ENCODE results near the gene PCDHGB6. TPM values are rescaled to one million over a fixed set of nuclear protein-coding genes. Genes with fewer than 3 reads are reported as not detected.
"Not testable (repeated sequence)": the region's sequence is repeated elsewhere in the genome, so short reads cannot be mapped to it uniquely, and the experiment has no call there.

PCDHGB6 gene
- total RNA-seq, 1 donor from 2014 or later = 2.0 TPM

DNA sequence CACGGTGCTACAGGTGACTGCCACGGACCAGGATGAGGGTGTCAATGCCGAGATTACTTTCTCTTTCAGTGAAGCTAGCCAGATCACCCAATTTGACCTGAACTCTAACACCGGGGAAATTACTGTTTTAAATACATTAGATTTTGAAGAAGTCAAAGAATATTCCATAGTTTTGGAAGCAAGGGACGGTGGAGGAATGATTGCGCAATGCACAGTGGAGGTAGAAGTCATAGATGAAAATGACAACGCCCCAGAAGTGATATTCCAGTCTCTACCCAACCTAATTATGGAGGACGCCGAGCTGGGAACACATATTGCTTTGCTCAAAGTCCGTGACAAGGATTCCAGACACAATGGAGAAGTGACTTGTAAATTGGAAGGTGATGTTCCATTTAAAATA lies 19.2 kb upstream of the PCDHGB6 start:
- no peak for DNase-seq (ENCODE audit: low read depth, low spot score)

DNA sequence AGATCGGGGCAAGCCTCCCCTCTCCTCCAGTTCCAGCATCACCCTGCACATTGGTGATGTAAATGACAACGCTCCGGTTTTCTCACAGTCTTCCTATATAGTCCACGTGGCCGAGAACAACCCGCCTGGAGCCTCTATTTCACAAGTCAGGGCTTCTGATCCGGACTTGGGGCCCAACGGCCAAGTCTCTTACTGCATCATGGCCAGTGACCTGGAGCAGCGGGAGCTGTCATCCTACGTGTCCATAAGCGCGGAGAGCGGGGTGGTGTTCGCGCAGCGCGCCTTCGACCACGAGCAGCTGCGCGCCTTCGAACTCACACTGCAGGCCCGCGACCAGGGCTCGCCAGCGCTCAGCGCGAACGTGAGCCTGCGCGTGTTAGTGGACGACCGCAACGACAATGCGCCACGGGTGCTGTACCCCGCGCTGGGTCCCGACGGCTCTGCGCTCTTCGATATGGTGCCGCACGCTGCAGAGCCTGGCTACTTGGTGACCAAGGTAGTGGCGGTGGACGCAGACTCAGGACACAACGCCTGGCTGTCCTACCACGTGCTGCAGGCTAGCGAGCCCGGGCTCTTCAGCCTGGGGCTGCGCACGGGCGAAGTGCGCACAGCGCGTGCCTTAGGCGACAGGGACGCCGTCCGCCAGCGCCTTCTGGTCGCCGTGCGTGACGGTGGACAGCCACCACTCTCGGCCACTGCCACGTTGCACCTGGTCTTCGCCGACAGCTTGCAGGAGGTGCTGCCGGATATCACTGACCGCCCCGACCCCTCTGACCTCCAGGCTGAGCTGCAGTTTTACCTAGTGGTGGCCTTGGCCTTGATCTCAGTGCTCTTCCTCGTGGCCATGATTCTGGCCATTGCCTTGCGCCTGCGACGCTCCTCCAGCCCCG lies 18.4 kb upstream of the PCDHGB6 start:
- DNase-seq (ENCODE audit: low read depth, low spot score) = no peak

DNA sequence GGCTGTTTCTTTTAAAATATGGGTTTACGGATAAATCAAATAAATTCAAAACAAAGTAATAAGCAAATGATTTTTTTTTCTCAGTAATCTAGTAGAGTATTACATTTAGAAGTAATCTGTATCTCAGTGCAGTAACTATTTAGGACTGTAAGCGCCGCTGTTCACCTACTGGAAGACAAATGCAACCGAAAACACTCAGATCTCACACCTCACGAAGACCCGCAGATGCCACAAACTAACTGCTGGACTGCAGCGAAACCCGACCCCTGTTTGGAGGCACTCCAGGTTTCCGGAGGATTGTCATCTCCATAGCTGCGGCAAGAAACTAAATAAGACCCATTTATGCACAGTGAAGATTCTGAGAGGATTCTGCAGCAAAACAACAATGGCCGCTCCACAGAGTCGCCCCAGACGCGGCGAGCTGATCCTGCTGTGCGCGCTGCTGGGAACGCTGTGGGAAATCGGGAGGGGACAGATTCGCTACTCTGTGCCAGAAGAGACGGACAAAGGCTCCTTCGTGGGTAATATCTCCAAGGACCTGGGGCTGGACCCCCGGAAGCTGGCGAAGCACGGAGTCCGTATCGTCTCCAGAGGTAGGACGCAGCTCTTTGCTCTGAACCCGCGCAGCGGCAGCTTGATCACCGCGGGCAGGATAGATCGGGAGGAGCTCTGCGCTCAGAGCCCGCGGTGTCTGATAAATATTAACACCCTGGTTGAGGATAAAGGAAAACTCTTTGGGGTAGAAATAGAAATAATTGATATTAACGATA lies 15.2 kb upstream of the PCDHGB6 start, which contains the start of gene PCDHGA8:
Gene PCDHGA8 (plus strand): TSS at position 205 of the 770 bp plus-strand sequence. CDS start 181 bp downstream, at position 386.
- DNase-seq (ENCODE audit: low read depth, low spot score) = no peak

DNA sequence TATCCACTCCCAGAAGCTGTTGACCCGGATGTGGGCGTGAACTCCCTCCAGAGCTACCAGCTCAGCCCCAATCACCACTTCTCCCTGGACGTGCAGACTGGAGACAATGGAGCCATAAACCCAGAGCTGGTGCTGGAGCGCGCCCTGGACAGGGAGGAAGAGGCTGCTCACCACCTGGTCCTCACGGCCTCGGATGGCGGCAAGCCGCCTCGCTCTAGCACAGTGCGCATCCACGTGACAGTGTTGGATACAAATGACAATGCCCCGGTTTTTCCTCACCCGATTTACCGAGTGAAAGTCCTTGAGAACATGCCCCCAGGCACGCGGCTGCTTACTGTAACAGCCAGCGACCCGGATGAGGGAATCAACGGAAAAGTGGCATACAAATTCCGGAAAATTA lies 14.6 kb upstream of the PCDHGB6 start:
- no peak for DNase-seq (ENCODE audit: low read depth, low spot score)

DNA sequence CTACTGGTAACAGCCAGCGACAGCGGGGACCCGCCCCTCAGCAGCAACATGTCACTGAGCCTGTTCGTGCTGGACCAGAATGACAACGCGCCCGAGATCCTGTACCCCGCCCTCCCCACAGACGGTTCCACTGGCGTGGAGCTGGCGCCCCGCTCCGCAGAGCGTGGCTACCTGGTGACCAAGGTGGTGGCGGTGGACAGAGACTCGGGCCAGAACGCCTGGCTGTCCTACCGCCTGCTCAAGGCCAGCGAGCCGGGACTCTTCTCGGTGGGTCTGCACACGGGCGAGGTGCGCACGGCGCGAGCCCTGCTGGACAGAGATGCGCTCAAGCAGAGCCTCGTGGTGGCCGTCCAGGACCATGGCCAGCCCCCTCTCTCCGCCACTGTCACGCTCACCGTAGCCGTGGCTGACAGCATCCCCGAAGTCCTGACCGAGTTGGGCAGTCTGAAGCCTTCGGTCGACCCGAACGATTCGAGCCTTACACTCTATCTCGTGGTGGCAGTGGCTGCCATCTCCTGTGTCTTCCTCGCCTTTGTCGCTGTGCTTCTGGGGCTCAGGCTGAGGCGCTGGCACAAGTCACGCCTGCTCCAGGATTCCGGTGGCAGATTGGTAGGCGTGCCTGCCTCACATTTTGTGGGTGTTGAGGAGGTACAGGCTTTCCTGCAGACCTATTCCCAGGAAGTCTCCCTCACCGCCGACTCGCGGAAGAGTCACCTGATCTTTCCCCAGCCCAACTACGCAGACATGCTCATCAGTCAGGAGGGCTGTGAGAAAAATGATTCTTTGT lies 13.2 kb upstream of the PCDHGB6 start:
- DNase-seq (ENCODE audit: low read depth, low spot score) = not testable (repeated sequence)

DNA sequence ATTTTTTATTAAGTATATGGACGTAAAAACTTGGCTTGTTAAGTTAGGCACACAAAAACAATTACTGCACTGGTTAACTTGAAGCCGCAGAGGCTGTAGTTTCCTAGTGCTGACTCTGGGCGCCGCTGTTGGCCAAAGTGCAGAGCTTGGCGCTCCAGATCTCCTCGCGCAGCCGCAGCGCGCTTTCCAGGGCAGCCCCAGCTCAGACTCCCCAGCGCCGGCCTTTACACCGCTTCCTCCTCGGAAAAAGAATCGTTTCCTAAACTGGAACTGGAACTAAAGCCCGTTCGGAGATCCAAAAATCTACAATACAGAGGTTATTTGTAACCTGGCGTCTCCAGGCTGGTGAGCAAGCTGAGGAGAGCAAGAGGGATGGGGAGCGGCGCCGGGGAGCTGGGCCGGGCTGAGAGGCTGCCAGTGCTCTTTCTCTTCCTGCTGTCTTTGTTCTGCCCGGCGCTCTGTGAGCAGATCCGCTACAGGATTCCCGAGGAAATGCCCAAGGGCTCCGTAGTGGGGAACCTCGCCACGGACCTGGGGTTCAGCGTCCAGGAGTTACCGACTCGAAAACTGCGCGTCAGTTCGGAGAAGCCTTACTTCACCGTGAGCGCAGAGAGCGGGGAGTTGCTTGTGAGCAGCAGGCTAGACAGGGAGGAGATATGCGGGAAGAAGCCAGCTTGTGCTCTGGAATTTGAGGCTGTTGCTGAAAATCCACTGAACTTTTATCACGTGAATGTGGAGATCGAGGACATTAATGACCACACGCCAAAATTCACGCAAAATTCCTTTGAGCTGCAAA lies 9.9 kb upstream of the PCDHGB6 start, which contains the start of gene PCDHGB5:
Gene PCDHGB5 (plus strand): TSS at position 192 of the 796 bp plus-strand sequence. CDS start 181 bp downstream, at position 373.
- not testable (repeated sequence) for DNase-seq (ENCODE audit: low read depth, low spot score)

DNA sequence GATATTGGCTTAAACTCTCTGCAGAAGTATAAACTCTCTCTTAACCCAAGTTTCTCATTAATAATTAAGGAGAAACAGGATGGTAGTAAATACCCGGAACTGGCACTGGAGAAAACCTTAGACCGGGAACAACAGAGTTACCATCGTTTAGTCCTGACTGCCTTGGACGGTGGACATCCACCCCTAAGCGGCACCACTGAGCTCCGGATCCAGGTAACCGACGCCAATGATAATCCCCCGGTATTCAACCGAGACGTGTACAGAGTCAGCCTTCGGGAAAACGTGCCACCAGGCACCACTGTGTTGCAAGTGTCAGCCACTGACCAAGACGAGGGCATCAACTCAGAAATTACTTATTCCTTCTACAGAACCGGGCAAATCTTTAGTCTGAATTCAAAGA lies 9.2 kb upstream of the PCDHGB6 start:
- no peak for DNase-seq (ENCODE audit: low read depth, low spot score)

DNA sequence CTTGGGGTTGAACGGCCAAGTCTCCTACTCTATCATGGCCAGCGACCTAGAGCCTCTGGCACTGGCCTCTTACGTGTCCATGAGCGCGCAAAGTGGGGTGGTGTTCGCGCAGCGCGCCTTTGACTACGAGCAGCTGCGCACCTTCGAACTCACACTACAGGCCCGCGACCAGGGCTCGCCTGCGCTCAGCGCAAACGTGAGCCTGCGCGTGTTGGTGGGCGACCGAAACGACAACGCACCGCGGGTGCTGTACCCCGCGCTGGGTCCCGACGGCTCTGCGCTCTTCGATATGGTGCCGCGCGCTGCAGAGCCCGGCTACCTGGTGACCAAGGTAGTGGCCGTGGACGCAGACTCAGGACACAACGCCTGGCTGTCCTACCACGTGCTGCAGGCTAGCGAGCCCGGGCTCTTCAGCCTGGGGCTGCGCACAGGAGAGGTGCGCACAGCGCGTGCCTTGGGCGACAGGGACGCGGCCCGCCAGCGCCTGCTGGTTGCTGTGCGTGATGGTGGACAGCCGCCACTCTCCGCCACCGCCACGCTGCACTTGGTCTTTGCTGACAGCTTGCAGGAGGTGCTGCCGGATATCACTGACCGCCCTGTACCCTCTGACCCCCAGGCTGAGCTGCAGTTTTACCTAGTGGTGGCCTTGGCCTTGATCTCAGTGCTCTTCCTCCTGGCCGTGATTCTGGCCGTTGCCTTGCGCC lies 8.1 kb upstream of the PCDHGB6 start:
- no peak for DNase-seq (ENCODE audit: low read depth, low spot score)

DNA sequence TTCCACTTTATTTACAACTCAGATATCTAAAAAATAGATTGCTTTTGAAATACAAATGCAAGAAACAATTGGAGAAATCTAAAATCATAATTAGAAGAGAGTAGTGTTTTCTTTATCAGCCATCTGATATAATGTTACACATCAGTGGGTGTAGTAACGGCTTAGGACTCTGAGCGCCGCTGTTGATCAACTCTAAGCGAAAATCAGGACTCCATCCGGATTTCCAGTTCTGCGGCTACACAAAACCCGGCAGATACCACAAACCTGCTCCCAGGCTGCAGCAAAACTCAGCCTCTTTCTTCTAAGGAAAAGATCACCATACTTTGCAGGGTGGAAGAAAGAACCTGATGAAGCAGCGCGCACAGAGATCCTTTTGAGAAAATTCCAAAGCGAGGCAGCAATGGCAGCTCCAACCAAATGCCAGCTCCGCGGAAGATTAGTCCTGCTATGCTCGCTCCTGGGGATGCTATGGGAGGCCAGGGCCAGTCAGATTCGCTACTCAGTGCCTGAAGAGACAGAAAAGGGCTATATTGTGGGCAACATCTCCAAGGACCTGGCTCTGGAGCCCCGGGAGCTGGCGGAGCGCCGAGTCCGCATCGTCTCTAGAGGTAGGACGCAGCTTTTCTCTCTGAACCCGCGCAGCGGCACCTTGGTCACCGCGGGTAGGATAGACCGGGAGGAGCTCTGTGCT lies 5.1 kb upstream of the PCDHGB6 start, which contains the start of gene PCDHGA9:
Gene PCDHGA9 (plus strand): TSS at position 226 of the 691 bp plus-strand sequence. CDS start 175 bp downstream, at position 401.
- DNase-seq (ENCODE audit: low read depth, low spot score) = no peak

DNA sequence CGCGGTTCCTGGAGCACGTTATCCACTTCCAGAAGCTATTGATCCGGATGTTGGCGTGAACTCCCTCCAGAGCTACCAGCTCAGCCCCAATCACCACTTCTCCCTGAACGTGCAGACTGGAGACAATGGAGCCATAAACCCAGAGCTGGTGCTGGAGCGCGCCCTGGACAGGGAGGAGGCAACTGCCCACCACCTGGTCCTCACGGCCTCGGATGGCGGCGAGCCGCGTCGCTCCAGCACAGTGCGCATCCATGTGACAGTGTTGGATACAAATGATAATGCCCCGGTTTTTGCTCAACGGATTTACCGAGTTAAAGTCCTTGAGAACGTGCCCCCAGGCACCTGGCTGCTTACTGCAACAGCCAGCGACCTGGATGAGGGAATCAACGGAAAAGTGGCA lies 4.4 kb upstream of the PCDHGB6 start:
- DNase-seq (ENCODE audit: low read depth, low spot score) = no peak

DNA sequence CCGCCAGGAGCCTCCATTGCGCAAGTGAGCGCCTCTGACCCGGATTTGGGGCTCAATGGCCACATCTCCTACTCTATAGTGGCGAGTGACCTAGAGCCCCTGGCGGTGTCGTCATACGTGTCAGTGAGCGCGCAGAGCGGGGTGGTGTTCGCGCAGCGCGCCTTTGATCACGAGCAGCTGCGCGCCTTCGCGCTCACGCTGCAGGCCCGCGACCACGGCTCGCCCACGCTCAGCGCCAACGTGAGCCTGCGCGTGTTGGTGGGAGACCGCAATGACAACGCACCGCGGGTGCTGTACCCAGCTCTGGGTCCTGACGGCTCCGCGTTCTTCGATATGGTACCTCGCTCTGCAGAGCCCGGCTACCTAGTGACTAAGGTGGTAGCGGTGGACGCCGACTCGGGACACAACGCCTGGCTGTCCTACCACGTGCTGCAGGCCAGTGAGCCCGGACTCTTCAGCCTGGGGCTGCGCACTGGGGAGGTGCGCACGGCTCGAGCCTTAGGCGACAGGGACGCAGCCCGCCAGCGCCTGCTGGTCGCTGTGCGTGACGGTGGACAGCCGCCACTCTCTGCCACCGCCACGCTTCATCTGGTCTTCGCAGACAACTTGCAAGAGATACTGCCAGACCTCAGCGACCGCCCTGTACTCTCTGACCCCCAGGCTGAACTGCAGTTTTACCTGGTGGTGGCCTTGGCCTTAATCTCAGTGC lies 1.9 kb downstream of the PCDHGB6 start:
- no peak for DNase-seq (ENCODE audit: low read depth, low spot score)

DNA sequence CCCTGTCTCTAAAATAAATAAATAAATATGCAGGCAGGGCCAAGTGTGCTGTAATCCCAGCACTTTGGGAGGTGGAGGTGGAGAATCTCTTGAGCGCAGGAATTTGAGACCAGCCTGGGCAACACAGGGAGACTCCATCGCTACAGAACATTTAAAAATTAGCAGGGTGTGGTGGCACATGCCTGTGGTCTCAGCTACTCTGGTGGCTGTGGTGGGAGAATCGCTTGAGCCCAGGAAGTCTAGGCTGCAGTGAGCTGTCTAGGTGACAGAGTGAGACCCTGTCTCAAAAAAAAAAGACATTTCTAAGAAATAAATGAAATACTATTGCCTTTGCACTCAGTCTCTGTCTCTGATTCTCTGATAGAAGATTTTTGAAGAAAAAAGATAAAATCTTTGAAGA lies 3.8 kb downstream of the PCDHGB6 start:
- no peak for DNase-seq (ENCODE audit: low read depth, low spot score)

DNA sequence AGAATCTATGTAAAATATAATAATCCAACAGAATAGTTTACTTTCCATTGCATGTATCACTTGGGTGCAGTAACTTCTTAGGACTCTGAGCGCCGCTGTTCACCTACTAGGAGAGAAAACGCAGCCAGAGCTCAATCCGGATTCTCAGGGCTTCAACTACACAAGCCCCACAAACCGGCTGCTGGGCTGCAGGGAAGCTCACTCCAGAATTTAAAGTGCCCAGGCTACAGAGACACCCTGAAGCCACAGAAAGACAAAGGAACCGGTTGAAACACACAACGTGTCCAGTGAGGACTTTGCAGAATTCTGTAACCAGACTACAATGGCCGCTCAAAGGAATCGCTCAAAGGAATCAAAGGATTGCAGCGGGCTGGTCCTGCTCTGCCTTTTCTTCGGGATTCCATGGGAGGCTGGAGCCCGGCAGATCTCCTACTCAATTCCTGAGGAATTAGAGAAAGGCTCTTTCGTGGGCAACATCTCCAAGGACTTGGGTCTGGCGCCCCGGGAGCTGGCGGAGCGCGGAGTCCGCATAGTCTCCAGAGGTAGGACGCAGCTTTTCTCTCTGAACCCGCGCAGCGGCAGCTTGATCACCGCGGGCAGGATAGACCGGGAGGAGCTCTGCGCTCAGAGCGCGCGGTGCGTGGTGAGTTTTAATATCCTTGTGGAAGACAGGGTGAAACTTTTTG lies 5.2 kb downstream of the PCDHGB6 start, which contains the start of gene PCDHGA10:
Gene PCDHGA10 (plus strand): TSS at position 134 of the 686 bp plus-strand sequence. CDS start 189 bp downstream, at position 323.
- DNase-seq (ENCODE audit: low read depth, low spot score) = no peak

DNA sequence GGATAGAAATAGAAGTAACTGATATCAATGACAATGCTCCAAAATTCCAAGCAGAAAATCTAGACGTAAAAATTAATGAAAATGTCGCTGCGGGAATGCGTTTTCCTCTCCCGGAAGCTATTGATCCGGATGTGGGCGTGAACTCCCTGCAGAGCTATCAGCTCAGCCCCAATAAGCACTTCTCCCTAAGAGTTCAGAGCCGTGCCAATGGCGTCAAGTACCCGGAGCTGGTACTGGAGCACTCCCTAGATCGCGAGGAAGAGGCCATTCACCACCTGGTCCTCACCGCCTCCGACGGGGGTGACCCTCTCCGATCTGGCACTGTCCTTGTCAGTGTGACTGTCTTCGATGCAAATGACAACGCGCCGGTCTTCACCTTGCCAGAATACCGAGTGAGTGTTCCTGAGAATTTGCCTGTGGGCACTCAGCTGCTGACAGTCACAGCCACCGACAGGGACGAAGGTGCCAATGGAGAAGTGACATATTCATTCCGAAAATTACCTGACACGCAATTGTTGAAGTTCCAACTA lies 5.8 kb downstream of the PCDHGB6 start:
- DNase-seq (ENCODE audit: low read depth, low spot score) = no peak

DNA sequence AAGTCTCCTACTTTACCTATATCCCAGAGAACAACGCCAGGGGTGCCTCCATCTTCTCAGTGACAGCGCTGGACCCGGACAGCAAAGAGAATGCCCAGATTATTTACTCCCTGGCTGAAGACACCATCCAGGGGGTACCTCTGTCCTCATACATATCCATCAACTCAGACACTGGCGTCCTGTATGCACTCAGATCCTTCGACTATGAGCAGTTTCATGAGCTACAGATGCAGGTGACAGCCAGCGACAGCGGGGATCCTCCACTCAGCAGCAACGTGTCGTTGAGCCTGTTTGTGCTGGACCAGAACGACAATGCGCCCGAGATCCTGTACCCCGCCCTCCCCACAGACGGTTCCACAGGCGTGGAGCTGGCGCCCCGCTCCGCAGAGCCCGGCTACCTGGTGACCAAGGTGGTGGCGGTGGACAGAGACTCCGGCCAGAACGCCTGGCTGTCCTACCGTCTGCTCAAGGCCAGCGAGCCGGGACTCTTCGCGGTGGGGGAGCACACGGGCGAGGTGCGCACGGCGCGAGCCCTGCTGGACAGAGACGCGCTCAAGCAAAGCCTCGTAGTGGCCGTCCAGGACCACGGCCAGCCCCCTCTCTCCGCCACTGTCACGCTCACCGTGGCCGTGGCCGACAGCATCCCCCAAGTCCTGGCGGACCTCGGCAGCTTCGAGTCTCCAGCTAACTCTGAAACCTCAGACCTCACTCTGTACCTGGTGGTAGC lies 6.9 kb downstream of the PCDHGB6 start:
- not testable (repeated sequence) for DNase-seq (ENCODE audit: low read depth, low spot score)

DNA sequence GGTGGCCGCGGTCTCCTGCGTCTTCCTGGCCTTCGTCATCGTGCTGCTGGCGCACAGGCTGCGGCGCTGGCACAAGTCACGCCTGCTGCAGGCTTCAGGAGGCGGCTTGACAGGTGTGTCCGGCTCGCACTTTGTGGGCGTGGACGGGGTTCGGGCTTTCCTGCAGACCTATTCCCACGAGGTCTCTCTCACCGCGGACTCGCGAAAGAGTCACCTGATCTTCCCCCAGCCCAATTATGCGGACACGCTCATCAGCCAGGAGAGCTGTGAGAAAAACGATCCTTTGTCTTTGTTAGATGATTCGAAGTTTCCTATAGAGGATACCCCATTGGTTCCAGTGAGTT lies 7.4 kb downstream of the PCDHGB6 start:
- DNase-seq (ENCODE audit: low read depth, low spot score) = not testable (repeated sequence)

Data from pulmonary artery endothelial cell (primary cell).